ENCODE measurements around the gene WWOX.
"Not testable (repeated sequence)": the region's sequence is repeated elsewhere in the genome, so short reads cannot be mapped to it uniquely, and the experiment has no call there.

The WWOX gene

GRCh38 chr16:78596348-78596995 lies 497.0 kb downstream of the WWOX start:
- TF ChIP-seq, protein P1, sequence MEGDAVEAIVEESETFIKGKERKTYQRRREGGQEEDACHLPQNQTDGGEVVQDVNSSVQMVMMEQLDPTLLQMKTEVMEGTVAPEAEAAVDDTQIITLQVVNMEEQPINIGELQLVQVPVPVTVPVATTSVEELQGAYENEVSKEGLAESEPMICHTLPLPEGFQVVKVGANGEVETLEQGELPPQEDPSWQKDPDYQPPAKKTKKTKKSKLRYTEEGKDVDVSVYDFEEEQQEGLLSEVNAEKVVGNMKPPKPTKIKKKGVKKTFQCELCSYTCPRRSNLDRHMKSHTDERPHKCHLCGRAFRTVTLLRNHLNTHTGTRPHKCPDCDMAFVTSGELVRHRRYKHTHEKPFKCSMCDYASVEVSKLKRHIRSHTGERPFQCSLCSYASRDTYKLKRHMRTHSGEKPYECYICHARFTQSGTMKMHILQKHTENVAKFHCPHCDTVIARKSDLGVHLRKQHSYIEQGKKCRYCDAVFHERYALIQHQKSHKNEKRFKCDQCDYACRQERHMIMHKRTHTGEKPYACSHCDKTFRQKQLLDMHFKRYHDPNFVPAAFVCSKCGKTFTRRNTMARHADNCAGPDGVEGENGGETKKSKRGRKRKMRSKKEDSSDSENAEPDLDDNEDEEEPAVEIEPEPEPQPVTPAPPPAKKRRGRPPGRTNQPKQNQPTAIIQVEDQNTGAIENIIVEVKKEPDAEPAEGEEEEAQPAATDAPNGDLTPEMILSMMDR (IDR thresholded peaks at IDR 0.05), result no peak
- Histone ChIP-seq H3K36me3 (no peaks in the 10 kb centered on the region), H3K9me3 (no peaks in the 10 kb centered on the region), H3K27me3 (no peaks in the 10 kb centered on the region), H3K4me1 (no peaks in the 10 kb centered on the region), H3K27ac (no peak overlapping the region), H3K4me3 (no peak overlapping the region)
- intact Hi-C loops (cut with DNase I; ENCODE audit: low total_unique reads), result no loop called here
- no peak for DNase-seq

DNA sequence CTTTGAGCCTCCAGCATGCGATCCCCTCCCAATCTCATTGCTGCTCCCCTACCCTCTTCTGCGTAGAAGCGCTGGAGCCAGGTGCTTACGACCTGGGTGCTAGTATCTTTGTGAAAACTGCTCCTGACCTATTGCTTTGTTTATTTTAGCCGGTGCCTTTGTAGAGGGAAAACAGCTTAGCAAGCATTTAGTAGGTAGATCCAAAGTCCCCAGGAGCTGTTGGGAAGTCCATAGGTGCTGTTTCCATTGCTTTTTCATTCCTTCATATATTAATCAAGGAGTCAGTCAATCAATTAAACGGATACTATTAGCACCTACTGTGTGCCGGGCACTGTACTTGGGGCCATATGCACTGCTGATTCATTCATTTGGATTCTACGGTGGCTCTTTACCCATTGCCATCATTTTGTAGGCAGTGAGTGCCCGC lies 497.6 kb downstream of the WWOX start:
- H3K27me3 ChIP-seq, result no peaks in the 10 kb centered on the region
- no peaks in the 10 kb centered on the region for H3K9me3 ChIP-seq
- DNase-seq, result no peak
- TF ChIP-seq, protein P1 (IDR thresholded peaks at IDR 0.05), result no peak
- no peak overlapping the region for H3K4me3 ChIP-seq
- intact Hi-C loops (cut with DNase I; ENCODE audit: low total_unique reads), result no loop called here
- H3K27ac ChIP-seq, result no peak overlapping the region
- no peaks in the 10 kb centered on the region for H3K4me1 ChIP-seq
- H3K36me3 ChIP-seq, result no peaks in the 10 kb centered on the region

GRCh38 chr16:78597809-78598570 lies 498.5 kb downstream of the WWOX start:
- H3K4me1 ChIP-seq, result no peaks in the 10 kb centered on the region
- H3K27me3 ChIP-seq, result no peaks in the 10 kb centered on the region
- TF ChIP-seq, protein P1 (IDR thresholded peaks at IDR 0.05), result no peak
- intact Hi-C loops (cut with DNase I; ENCODE audit: low total_unique reads), result no loop called here
- H3K4me3 ChIP-seq, result no peak overlapping the region
- no peaks in the 10 kb centered on the region for H3K36me3 ChIP-seq
- no peak overlapping the region for H3K27ac ChIP-seq
- no peak for DNase-seq
- H3K9me3 ChIP-seq, result no peaks in the 10 kb centered on the region

DNA sequence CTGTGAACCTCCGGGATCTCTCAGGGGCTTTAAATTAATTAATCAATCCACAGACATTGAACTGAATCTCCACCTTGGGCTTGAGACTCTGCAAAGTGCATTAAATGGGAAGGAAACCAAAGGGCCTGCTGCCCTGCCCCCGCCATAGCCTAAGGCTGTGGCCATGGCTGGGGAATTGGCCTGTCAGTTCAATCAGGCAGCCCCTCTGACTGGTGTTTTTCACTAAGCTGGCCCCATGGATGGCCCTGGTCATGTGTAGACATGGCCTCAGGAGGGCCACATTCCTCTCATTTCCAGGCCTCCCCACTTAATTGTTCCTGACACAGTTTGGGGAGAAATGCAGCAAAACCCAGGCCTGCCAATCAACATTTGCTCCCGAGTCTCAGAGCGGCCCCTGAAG lies 499.8 kb downstream of the WWOX start:
- no peak overlapping the region for H3K27ac ChIP-seq
- no peaks in the 10 kb centered on the region for H3K27me3 ChIP-seq
- DNase-seq, result no peak
- H3K4me3 ChIP-seq, result no peak overlapping the region
- TF ChIP-seq, protein P1 (IDR thresholded peaks at IDR 0.05), result no peak
- H3K4me1 ChIP-seq, result no peaks in the 10 kb centered on the region
- no peaks in the 10 kb centered on the region for H3K9me3 ChIP-seq
- H3K36me3 ChIP-seq, result no peaks in the 10 kb centered on the region
- intact Hi-C loops (cut with DNase I; ENCODE audit: low total_unique reads), result no loop called here

GRCh38 chr16:78604423-78605062 lies 505.1 kb downstream of the WWOX start:
- H3K9me3 ChIP-seq; H3K4me1 ChIP-seq; H3K27me3 ChIP-seq; DNase-seq; H3K4me3 ChIP-seq; intact Hi-C loops (cut with DNase I; ENCODE audit: low total_unique reads); H3K27ac ChIP-seq; H3K36me3 ChIP-seq: not testable (repeated sequence)

DNA sequence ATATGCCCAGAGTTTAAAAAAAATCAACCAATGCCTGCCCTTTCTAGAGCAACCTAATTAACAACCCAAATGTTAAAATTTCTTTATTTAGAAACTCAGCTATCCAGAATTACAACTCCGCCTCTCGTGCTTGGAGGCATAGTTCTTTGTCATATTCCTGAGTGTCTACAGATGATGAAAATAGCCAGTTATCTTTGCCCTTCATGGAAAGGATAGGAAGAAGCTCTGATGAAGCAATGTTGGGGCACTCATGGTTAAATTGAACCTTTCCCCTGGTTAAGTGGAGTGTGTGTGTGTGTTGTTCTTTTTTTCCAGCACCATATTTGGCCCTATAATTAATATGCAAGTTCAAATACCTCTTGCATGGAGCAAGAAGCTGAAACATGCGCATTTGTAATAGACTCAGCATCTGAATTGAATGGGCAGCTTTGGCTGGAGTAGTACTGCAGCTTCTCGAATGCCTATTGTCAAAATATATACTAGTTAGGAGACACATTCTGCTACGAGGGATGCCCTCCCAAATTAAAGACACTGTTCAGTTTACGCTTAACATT lies 506.2 kb downstream of the WWOX start:
- no peaks in the 10 kb centered on the region for H3K36me3 ChIP-seq
- H3K9me3 ChIP-seq, result no peaks in the 10 kb centered on the region

More for the DNA sequence above, 506.2 kb downstream of the WWOX start:
- intact Hi-C loops (cut with DNase I; ENCODE audit: low total_unique reads), result no loop called here
- no peak for DNase-seq
- H3K4me3 ChIP-seq, result no peak overlapping the region
- no peak overlapping the region for H3K27ac ChIP-seq
- TF ChIP-seq, protein P1 (IDR thresholded peaks at IDR 0.05), result no peak
- H3K4me1 ChIP-seq, result no peaks in the 10 kb centered on the region
- no peaks in the 10 kb centered on the region for H3K27me3 ChIP-seq

All from tibial artery (tissue), 4 donors.